CD14-positive monocyte (primary cell): ENCODE results near the gene TOMM22. TPM values are rescaled to one million over a fixed set of nuclear protein-coding genes. Genes with fewer than 3 reads are reported as not detected.

Experiments
- DNase-seq, 3 donors: peaks; one replicate each; pipeline ENCODE4 v3.0.0-alpha.2; 2011 to 2022
- H2AFZ ChIP-seq: 2 replicates; pipeline ENCODE4 v1.6.0; 2012; ENCODE audit warnings: mild to moderate bottlenecking, low read depth, low read length, inconsistent platforms; ENCODE audit not compliant: insufficient read depth, poor library complexity, severe bottlenecking
- H3K27ac ChIP-seq, 2 donors: 1 replicate in 1 of 2; 2 replicates in 1 of 2; pipeline ENCODE4 v1.5.1; 2012 to 2013; ENCODE audit warnings: low read length in 2 of 2, control low read depth in 1 of 2, inconsistent platforms in 1 of 2, low read depth in 1 of 2, mild to moderate bottlenecking in 1 of 2
- H3K27me3 ChIP-seq, 2 donors: one replicate each; pipeline versions ENCODE4 v1.6.0 to v1.6.1; 2011 to 2013; ENCODE audit warnings: low read length in 2 of 2; ENCODE audit not compliant: control insufficient read depth in 2 of 2, insufficient read depth in 2 of 2
- H3K36me3 ChIP-seq, 2 donors: replicated peaks in 1 of 2; 1 replicate in 1 of 2; 2 replicates in 1 of 2; pipeline versions ENCODE4 v1.5.1 to v1.6.1; 2012 to 2013; ENCODE audit warnings: low read length in 2 of 2, control low read depth in 1 of 2, inconsistent platforms in 1 of 2, mild to moderate bottlenecking in 1 of 2; ENCODE audit not compliant: insufficient read depth in 2 of 2, control insufficient read depth in 1 of 2
- H3K4me1 ChIP-seq, 2 donors: 1 replicate in 1 of 2; 2 replicates in 1 of 2; pipeline versions ENCODE4 v1.5.1 to v1.6.1; 2012 to 2013; ENCODE audit warnings: low read length in 2 of 2, control low read depth in 1 of 2, inconsistent platforms in 1 of 2, mild to moderate bottlenecking in 1 of 2, moderate library complexity in 1 of 2; ENCODE audit not compliant: insufficient read depth in 2 of 2, control insufficient read depth in 1 of 2
- H3K4me2 ChIP-seq: replicated peaks from 2 replicates; pipeline ENCODE3; 2012; ENCODE audit warnings: low read length, moderate library complexity, mild to moderate bottlenecking; ENCODE audit not compliant: poor library complexity, severe bottlenecking; ENCODE audit errors: extremely low read depth
- H3K4me3 ChIP-seq, 3 experiments: fragments of 200-600 bp in 1 of 3; sonication (generic) in 1 of 3; replicated peaks in 1 of 3; 1 replicate in 2 of 3; 2 replicates in 1 of 3; pipeline ENCODE4 v1.5.1; 2011 to 2013; ENCODE audit warnings: low read length in 3 of 3, mild to moderate bottlenecking in 3 of 3, control low read depth in 2 of 3, low read depth in 2 of 3, inconsistent platforms in 1 of 3, moderate library complexity in 1 of 3
- H3K79me2 ChIP-seq: 2 replicates; pipeline ENCODE4 v1.6.0; 2012; ENCODE audit warnings: mild to moderate bottlenecking, control low read depth, inconsistent platforms, low read length, moderate library complexity; ENCODE audit not compliant: insufficient read depth
- H3K9ac ChIP-seq: 2 replicates; pipeline ENCODE4 v1.6.0; 2017; ENCODE audit warnings: low read length, mild to moderate bottlenecking; ENCODE audit not compliant: insufficient read depth, poor library complexity, severe bottlenecking
- H3K9me3 ChIP-seq, 2 donors: replicated peaks in 1 of 2; 1 replicate in 1 of 2; 2 replicates in 1 of 2; pipeline versions ENCODE4 v1.5.1 to v1.6.1; 2012 to 2013; ENCODE audit warnings: low read length in 2 of 2, control low read depth in 1 of 2; ENCODE audit not compliant: control insufficient read depth in 1 of 2, insufficient read depth in 1 of 2
- H4K20me1 ChIP-seq: 2 replicates; pipeline ENCODE4 v1.6.0; 2012; ENCODE audit warnings: mild to moderate bottlenecking, low read length, control low read depth, moderate library complexity; ENCODE audit not compliant: insufficient read depth
- H3K27ac Mint-ChIP-seq, 7 donors: one replicate each; pipeline ENCODE4 v1.8.0; 2020; ENCODE audit warnings: mild to moderate bottlenecking in 7 of 7, mixed read lengths in 7 of 7, moderate library complexity in 6 of 7, inconsistent platforms in 2 of 7
- H3K27me3 Mint-ChIP-seq, 3 donors: one replicate each; pipeline ENCODE4 v1.8.0; 2021 to 2022; ENCODE audit warnings: low read depth in 3 of 3, mild to moderate bottlenecking in 3 of 3, mixed read lengths in 3 of 3, moderate library complexity in 3 of 3, inconsistent platforms in 1 of 3
- H3K36me3 Mint-ChIP-seq, 2 donors: one replicate each; pipeline ENCODE4 v1.8.0; 2020; ENCODE audit warnings: mixed read lengths in 2 of 2, inconsistent platforms in 1 of 2, mild to moderate bottlenecking in 1 of 2
- H3K4me1 Mint-ChIP-seq: one replicate; pipeline ENCODE4 v1.8.0; 2020; ENCODE audit warnings: mild to moderate bottlenecking, mixed read lengths
- H3K4me3 Mint-ChIP-seq, 2 donors: one replicate each; pipeline ENCODE4 v1.8.0; 2020; ENCODE audit warnings: mild to moderate bottlenecking in 2 of 2, mixed read lengths in 2 of 2, moderate library complexity in 1 of 2
- H3K9me3 Mint-ChIP-seq, 7 donors: one replicate each; pipeline ENCODE4 v1.8.0; 2020 to 2022; ENCODE audit warnings: mixed read lengths in 7 of 7, mild to moderate bottlenecking in 6 of 7, moderate library complexity in 6 of 7, inconsistent platforms in 2 of 7
- WGBS: methylation state at CpG from one replicate; pipeline ENCODE4 v1.1.5; 2013; ENCODE audit warnings: missing lambda C conversion rate; ENCODE audit not compliant: insufficient coverage; 5-methylcytosine and 5-hydroxymethylcytosine counted together
- intact Hi-C, 2 donors: fragments of 100-400 bp; cut with micrococcal nuclease; formaldehyde crosslinking; loops; one replicate each; pipeline versions ENCODE4 v1.15.0 to v1.15.1; 2023
- polyA plus RNA-seq, 3 donors: library from polyadenylated mRNA; depleted of rRNA in 1 of 3; unstranded in 2 of 3; stranded (reverse) in 1 of 3; fragments of 300-500 nt in 2 of 3; fragments of >200 nt in 1 of 3; fragmentation: Illumina TruSeq in 2 of 3; gene quantifications; 1 replicate in 2 of 3; 2 replicates in 1 of 3; pipeline ENCODE4 v1.2.3, GENCODE V29; 2012 to 2021
- TF ChIP-seq, protein P1 (sequence below): fragments of 200-600 bp; IDR thresholded peaks from one replicate; pipeline ENCODE4 v1.8.0; 2022; ENCODE audit warnings: antibody characterized with exemption, mild to moderate bottlenecking

TOMM22 gene
- polyA plus RNA-seq, 3 donors, result 31.9 to 71.4 (median 58.0) TPM

DNA sequence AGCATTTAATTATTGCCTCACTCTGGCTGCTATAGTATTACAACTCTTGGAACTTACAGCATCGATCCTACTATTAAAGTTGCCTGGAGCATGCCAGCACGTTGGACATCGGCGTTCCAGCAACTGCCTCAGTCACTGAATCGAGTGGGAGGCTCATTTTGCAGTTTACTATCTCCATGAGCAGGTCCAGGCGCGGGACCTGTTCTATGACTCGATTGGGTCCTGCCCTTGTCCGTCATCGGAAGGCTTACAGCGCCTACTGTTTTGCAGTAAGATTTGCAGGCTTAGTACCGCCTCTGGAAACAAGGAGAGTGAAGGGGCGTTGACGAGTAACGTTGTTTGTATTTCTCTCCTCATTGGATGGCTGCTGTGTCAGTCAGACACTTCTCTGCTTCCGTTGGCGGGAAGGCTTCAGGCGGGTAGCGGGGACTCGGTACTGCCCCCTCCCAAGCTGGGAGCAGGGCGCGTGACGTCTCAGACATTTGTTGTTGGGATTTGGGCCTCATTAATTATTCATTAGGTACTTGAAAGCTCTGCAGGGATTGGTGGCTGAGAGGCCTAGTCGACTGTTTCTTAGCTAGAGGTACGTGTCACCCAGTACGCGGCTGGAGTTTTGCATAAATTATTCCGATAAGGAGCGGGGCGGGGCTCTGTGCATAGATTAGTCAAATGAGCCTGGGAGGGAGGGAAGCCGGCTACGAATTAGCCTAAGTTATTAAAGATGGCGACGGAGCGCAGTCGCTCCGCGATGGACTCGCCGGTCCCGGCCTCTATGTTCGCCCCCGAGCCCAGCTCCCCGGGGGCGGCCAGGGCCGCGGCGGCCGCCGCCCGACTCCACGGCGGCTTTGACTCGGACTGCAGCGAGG lies 23.7 kb downstream of the TOMM22 start, which contains the start of gene GTPBP1:
TSS of gene GTPBP1 (plus strand) at position 710 of the 866 bp plus-strand sequence. CDS start at position 722, 12 bp downstream.
- peak within 1 kb of the TSS; percentile 87 to 98 (median 88) for H3K4me3 ChIP-seq
- peaks cover 0 to 2% of the 10 kb centered on the region in 2 donors for H3K27me3 ChIP-seq
- peaks cover 5 to 13% (median 8%) of the 10 kb centered on the region in 3 donors for H3K27me3 Mint-ChIP-seq
- H3K4me1 ChIP-seq, result peaks cover 47 to 53% of the 10 kb centered on the region in 2 donors
- H3K4me3 Mint-ChIP-seq, result peak within 1 kb of the TSS; percentile 92
- H3K36me3 ChIP-seq, result peaks cover 0 to 11% of the 10 kb centered on the region in 2 donors
- no peaks in the 10 kb centered on the region for H3K9me3 ChIP-seq
- 0% methylated on average over 55 of the region's 55 CpGs for WGBS
- H3K27ac Mint-ChIP-seq, result peak within 1 kb of the TSS; percentile 94 to 97 (median 95)
- H2AFZ ChIP-seq, result peak within 1 kb of the TSS; percentile 44
- H3K36me3 Mint-ChIP-seq, result peaks cover 7 to 13% of the 10 kb centered on the region in 2 donors
- H3K4me1 Mint-ChIP-seq, result peaks cover 50% of the 10 kb centered on the region
- TF ChIP-seq, protein P1, sequence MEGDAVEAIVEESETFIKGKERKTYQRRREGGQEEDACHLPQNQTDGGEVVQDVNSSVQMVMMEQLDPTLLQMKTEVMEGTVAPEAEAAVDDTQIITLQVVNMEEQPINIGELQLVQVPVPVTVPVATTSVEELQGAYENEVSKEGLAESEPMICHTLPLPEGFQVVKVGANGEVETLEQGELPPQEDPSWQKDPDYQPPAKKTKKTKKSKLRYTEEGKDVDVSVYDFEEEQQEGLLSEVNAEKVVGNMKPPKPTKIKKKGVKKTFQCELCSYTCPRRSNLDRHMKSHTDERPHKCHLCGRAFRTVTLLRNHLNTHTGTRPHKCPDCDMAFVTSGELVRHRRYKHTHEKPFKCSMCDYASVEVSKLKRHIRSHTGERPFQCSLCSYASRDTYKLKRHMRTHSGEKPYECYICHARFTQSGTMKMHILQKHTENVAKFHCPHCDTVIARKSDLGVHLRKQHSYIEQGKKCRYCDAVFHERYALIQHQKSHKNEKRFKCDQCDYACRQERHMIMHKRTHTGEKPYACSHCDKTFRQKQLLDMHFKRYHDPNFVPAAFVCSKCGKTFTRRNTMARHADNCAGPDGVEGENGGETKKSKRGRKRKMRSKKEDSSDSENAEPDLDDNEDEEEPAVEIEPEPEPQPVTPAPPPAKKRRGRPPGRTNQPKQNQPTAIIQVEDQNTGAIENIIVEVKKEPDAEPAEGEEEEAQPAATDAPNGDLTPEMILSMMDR, result no peak
- DNase-seq, result peak; percentile 100
- H3K79me2 ChIP-seq, result peaks cover 48% of the 10 kb centered on the region
- intact Hi-C loops, result loop anchor here (5.0 kb wide), 2 partner anchors 47 to 52 kb away; partner anchors contain the start of gene SUN2 (in 1 of the 2)
- H3K9ac ChIP-seq, result peak within 1 kb of the TSS; percentile 94
- peaks cover 41% of the 10 kb centered on the region for H4K20me1 ChIP-seq
- H3K9me3 Mint-ChIP-seq, result no peaks in the 10 kb centered on the region
- peak within 1 kb of the TSS; percentile 88 for H3K4me2 ChIP-seq
- peak within 1 kb of the TSS; percentile 62 to 85 for H3K27ac ChIP-seq

DNA sequence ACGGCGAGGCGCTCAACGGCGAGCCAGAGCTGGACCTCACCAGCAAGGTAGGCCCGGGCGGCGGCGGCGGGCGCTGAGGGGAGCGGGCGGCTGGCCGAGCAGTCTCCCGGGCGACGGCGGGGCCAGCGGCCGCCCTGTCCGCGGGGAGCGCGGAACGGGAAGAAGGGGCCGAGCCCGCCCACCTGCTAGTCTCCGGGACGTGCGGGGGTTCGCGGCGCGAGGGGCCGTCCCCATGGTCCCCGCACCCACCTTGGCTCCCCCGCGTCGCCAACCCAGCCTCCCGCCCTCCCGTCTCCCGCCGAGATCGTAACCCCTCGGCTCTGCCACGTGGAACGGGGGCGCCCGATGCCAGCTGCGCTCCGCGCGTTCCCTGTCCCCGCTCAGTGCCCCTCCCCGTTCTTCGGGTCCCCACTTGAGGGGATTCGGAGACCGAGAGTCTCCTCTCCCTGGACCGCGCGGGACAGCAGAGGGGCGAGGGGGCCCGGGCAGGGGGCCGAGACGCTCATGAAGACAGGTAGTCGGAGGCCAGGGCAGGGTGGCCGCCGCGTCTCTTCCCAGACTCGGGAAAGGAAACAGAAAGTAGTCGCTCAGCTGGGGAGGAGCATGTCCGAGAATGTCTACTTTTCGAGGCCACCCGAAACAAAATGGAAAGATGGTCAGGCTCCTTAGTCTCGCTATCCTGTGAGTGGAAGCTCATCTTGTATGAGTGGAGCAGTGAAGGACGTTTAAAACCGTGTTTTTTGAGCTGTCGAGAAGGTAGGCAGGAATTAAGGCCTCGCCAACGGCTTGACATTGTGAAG lies 24.5 kb downstream of the TOMM22 start:
- intact Hi-C loops, result loop anchor here (5.0 kb wide), 2 partner anchors 46 to 51 kb away; partner anchors contain the start of gene SUN2 (in 1 of the 2)
- H4K20me1 ChIP-seq, result peaks cover 50% of the 10 kb centered on the region

More for the DNA sequence above, 24.5 kb downstream of the TOMM22 start:
- H3K27ac Mint-ChIP-seq, result peak overlapping the region; percentile 86 to 94 (median 92)
- peak in 1 of 3 donors; percentile 33 for DNase-seq
- no peaks in the 10 kb centered on the region for H3K9me3 Mint-ChIP-seq
- peaks cover 0 to 2% of the 10 kb centered on the region in 2 donors for H3K27me3 ChIP-seq
- H3K4me1 ChIP-seq, result peaks cover 46 to 50% of the 10 kb centered on the region in 2 donors
- peak overlapping the region; percentile 92 for H3K4me3 Mint-ChIP-seq
- peak overlapping the region; percentile 87 to 98 (median 88) for H3K4me3 ChIP-seq
- H3K9me3 ChIP-seq, result no peaks in the 10 kb centered on the region
- peaks cover 16 to 20% of the 10 kb centered on the region in 2 donors for H3K36me3 Mint-ChIP-seq
- peaks cover 49% of the 10 kb centered on the region for H3K4me1 Mint-ChIP-seq
- WGBS, result under 1% methylated on average over 80 of the region's 80 CpGs
- peak overlapping the region; percentile 94 for H3K9ac ChIP-seq
- H3K27me3 Mint-ChIP-seq, result peaks cover 5 to 13% (median 8%) of the 10 kb centered on the region in 3 donors
- H2AFZ ChIP-seq, result peak overlapping the region; percentile 44
- peaks cover 56% of the 10 kb centered on the region for H3K79me2 ChIP-seq
- TF ChIP-seq, protein P1, result no peak
- H3K4me2 ChIP-seq, result peak overlapping the region; percentile 88
- H3K27ac ChIP-seq, result peak overlapping the region; percentile 55 to 85
- peaks cover 0 to 19% of the 10 kb centered on the region in 2 donors for H3K36me3 ChIP-seq
